HG03342 (cell line): ENCODE data around the gene RREB1.

Experiments
- ATAC-seq: cut with Tn5 transposase; IDR thresholded peaks from one replicate; pipeline ENCODE4 v1.9.1; 2021; ENCODE audit warnings: mild to moderate bottlenecking, moderate library complexity; ENCODE audit not compliant: unreplicated experiment

Gene RREB1

GRCh38 chr6:7215131-7215530 lies 107.4 kb downstream of the RREB1 start:
- no peak for ATAC-seq

DNA sequence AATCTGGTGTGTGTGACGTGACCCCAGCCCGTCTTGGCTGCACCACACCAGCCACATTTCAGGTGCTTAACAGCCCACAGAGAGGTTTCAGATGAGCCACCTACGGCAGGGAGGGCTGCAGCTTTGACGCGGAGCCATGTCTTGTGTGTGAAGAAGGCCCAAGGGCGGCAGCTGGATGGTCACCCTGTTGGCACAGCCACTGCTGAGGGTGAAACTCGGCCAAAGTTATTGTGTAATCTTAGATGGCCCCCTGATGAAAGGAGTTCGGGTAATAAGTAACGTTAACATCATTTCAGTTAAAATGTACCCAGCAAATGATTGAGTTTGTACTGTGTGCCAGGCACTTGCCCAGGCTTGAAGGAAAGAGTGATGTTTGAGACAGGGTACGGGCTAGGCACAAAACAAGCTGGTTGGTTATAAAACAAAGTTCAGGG lies 108.1 kb downstream of the RREB1 start:
- ATAC-seq, result no peak

GRCh38 chr6:7216941-7217621 lies 109.3 kb downstream of the RREB1 start:
- no peak for ATAC-seq

DNA sequence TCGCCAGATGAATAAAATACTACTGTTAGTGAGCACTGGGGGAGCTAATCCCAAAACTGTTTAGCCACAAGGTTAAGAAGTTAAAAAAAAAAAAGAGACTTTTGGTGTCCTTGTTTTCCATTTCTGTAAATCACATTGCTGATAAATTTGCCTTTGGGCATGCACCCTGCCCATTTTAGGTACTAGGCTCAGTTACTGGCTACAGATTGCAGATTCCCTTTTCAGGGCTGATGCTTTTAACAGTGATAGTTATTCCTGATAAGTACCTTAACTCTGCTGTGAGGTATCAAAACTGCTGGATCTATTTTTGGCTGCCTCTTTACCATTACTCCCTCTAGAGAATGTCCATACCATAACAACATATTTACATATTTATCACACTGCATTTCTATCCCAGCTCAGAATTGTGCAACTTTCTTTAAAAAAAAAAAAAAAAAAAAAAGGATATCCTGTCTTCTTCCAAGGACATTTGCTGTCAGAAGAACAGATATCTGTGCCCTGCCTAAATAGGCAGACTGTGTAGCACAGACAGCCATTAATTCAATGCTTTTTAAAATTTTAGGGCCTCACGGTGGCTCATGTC lies 110.7 kb downstream of the RREB1 start:
- ATAC-seq, result no peak

- no peak for ATAC-seq
Observed at GRCh38 chr6:7219310-7219709, 111.5 kb downstream of the RREB1 start.

GRCh38 chr6:7222197-7222596 lies 114.4 kb downstream of the RREB1 start:
- no peak for ATAC-seq

GRCh38 chr6:7224731-7225130 lies 117.0 kb downstream of the RREB1 start:
- ATAC-seq, result no peak

- ATAC-seq, result no peak
Observed at GRCh38 chr6:7228662-7229375, 121.1 kb downstream of the RREB1 start.

DNA sequence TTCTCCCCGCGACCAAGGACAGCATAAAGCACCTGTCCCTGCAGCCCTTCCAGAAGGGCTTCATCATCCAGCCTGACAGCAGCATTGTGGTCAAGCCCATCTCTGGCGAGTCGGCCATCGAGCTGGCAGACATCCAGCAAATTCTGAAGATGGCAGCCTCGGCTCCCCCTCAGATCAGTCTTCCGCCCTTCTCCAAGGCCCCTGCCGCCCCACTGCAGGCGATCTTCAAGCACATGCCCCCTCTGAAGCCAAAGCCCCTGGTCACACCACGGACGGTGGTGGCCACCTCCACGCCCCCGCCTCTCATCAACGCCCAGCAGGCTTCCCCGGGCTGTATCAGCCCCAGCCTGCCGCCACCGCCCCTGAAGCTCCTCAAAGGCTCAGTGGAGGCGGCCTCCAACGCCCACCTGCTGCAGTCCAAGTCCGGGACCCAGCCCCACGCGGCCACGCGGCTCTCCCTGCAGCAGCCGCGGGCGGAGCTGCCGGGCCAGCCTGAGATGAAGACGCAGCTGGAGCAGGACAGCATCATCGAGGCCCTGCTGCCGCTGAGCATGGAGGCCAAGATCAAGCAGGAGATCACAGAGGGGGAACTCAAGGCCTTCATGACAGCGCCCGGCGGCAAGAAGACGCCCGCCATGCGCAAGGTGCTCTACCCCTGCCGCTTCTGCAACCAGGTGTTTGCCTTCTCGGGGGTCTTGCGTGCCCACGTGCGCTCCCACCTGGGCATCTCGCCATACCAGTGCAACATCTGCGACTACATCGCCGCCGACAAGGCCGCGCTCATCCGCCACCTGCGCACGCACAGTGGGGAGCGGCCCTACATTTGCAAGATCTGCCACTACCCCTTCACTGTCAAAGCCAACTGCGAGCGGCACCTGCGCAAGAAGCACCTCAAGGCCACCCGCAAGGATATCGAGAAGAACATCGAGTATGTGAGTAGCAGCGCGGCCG lies 121.9 kb downstream of the RREB1 start:
- no peak for ATAC-seq

GRCh38 chr6:7230327-7230691 lies 122.5 kb downstream of the RREB1 start:
- no peak for ATAC-seq

- no peak for ATAC-seq
Observed at GRCh38 chr6:7230956-7231713, 123.4 kb downstream of the RREB1 start.

- ATAC-seq, result no peak
Observed at GRCh38 chr6:7232351-7232750, 124.6 kb downstream of the RREB1 start.

DNA sequence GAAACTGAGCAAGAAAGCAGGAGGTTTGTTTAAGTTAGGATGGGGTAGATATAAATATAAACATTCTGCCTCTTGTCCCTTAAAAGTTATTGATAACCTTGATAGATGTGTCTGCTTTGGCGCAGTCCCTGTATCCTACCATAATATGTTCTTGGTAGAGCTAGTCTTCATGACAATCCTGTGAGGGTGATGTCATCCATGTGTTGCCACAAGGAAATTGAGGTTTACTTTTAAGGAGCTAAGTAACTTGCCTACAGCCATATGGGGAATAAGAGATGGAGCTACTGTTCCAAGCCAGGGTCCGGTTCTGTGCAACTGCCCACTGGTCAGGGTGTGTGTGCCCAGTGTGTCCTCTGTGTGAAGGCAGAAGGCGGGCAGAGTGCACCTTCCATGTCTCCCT lies 126.8 kb downstream of the RREB1 start:
- ATAC-seq, result no peak

- ATAC-seq, result no peak
Observed at GRCh38 chr6:7235712-7236305, 128.0 kb downstream of the RREB1 start.

DNA sequence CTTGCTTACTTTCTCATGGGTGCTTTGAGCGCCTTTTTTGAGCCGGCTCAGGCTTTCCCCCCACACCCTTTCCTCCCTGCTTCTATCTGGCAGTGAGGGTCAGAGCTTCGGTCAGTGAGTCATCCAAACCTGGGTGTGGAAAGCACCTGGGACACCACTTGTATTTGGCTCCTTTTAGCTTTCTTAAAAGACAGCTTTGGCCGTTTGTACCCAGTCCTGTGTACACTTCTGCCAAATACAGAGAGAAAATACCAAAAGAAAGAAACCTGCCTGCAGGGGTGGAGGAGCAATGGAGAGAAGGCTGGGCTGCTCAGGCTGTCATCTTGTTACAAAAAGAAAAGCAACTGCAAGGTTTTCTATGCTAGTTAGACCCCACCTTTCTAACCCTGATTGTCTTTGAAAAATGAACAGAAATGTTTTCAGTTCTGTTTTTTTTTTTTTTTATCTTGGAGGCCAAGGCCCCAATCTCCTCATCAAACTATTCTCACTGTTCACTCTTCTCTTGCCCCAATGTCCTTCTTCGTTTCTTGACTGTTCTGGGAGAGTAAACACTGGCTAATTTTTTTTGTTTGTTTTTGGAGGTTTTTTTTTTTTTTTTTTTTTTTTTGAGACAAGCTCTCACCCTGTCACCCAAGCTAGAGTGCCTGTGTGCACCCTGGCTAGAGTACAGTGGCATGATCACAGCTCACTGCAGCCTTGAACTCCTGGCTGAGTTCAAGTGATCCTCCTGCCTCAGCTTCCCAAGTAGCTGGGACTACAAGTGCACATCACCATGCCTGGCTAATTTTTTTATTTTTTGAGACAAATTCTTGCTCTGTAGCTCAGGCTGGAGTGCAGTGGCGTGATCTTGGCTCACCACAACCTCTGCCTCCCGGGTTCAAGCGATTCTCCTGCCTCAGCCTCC lies 128.8 kb downstream of the RREB1 start:
- ATAC-seq, result peak; percentile 67

GRCh38 chr6:7237653-7238188 lies 130.0 kb downstream of the RREB1 start:
- ATAC-seq, result no peak

DNA sequence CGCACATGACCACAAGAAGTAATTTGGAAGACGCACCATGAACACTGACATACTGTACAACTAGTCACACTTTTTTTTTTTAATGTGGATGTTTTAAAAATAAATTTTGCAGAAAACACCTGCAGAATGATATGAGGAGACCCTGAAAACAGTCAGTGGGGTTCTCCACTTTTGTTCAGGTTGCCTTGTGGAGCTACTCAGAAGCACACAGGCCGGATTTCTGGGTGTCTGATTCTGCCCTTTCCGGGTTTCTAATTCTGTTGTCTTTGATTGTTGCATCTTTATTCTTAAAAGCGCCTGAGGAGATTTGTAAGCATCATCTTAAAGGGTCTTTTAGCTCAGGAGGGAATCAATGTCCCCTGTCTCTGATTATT lies 130.8 kb downstream of the RREB1 start:
- no peak for ATAC-seq

GRCh38 chr6:7238900-7239589 lies 131.3 kb downstream of the RREB1 start:
- ATAC-seq, result peak; percentile 68
